ENCODE measurements around the gene EPM2A. TPM values are rescaled to one million over a fixed set of nuclear protein-coding genes. Genes with fewer than 3 reads are reported as not detected.

Gene EPM2A
- total and polyA plus RNA-seq, 2 experiments from 2014 or later: 3.7 to 17.8 TPM

- no peaks in the 10 kb centered on the region for H3K36me3 ChIP-seq (ENCODE audit: insufficient read depth)
- no peaks in the 10 kb centered on the region for H3F3A ChIP-seq (replicated peaks; ENCODE audit: low read depth)
- no peak overlapping the region for H3K27ac Mint-ChIP-seq
- 0 out of 2 replicates have a peak, but pooled peaks cover 4% of the 10 kb centered on the region for H3K9me2 ChIP-seq (ENCODE audit: insufficient read depth)
- H3K9me3 Mint-ChIP-seq: no peaks in the 10 kb centered on the region
- no peak overlapping the region for H3K4me3 ChIP-seq
- H3K27ac ChIP-seq (ENCODE audit: low read depth): no peak overlapping the region
- no peak overlapping the region for H3K4me3 Mint-ChIP-seq
- ATAC-seq (no peak), DNase-seq (ENCODE audit: low spot score) (no peak)
- no peak overlapping the region for H3K4me2 ChIP-seq
- H3K4me1 ChIP-seq (ENCODE audit: insufficient read depth): peaks cover 3% of the 10 kb centered on the region; the same call in 1 of the 2 replicates
- H3K79me2 ChIP-seq (replicated peaks; ENCODE audit: insufficient read depth): no peaks in the 10 kb centered on the region
- H3K27me3 ChIP-seq (ENCODE audit: insufficient read depth): no peaks in the 10 kb centered on the region
- H2AFZ ChIP-seq: no peak overlapping the region
- no peaks in the 10 kb centered on the region for H3K36me3 Mint-ChIP-seq (ENCODE audit: low read depth)
- H3K27me3 Mint-ChIP-seq (ENCODE audit: insufficient read depth, low read depth, poor library complexity): no peaks in the 10 kb centered on the region
- peaks cover 3% of the 10 kb centered on the region for H3K4me1 Mint-ChIP-seq
- no peaks in the 10 kb centered on the region for H4K20me1 ChIP-seq (replicated peaks; ENCODE audit: insufficient read depth)
- no peak for TF ChIP-seq STAT1 (IDR thresholded peaks at IDR 0.05; ENCODE audit: unreplicated experiment)
- no peak for TF ChIP-seq REST (IDR thresholded peaks at IDR 0.05; ENCODE audit: unreplicated experiment)
- no peak for TF ChIP-seq ZNF331 (CRISPR knock-in tag; IDR thresholded peaks at IDR 0.05; ENCODE audit: low read depth)
- TF ChIP-seq ZNF114 (CRISPR knock-in tag; IDR thresholded peaks at IDR 0.05): no peak
- TF ChIP-seq EZH2 (IDR thresholded peaks at IDR 0.05; ENCODE audit: low read depth, unreplicated experiment): no peak
- TF ChIP-seq EZH2phosphoT487 (IDR thresholded peaks at IDR 0.05; ENCODE audit: unreplicated experiment): no peak
Measured at GRCh38 chr6:145626857-145627256, 108.5 kb downstream of the EPM2A start.

- Histone ChIP-seq H4K20me1 (replicated peaks; ENCODE audit: insufficient read depth) (no peaks in the 10 kb centered on the region), H3F3A (replicated peaks; ENCODE audit: low read depth) (no peaks in the 10 kb centered on the region), H3K27me3 (ENCODE audit: insufficient read depth) (no peaks in the 10 kb centered on the region), H3K4me2 (no peak overlapping the region), H3K4me1 (ENCODE audit: insufficient read depth) (no peaks in the 10 kb centered on the region), H3K36me3 (ENCODE audit: insufficient read depth) (no peaks in the 10 kb centered on the region), H3K27ac (ENCODE audit: low read depth) (no peak overlapping the region), H3K9me2 (ENCODE audit: insufficient read depth) (no peaks in the 10 kb centered on the region), H3K79me2 (replicated peaks; ENCODE audit: insufficient read depth) (no peaks in the 10 kb centered on the region), H3K4me3 (no peak overlapping the region), H2AFZ (no peak overlapping the region)
- H3K4me3 Mint-ChIP-seq: no peak overlapping the region
- H3K9me3 Mint-ChIP-seq: no peaks in the 10 kb centered on the region; the same call in 2 of the 3 replicates
- no peaks in the 10 kb centered on the region for H3K4me1 Mint-ChIP-seq
- DNase-seq (ENCODE audit: low spot score) (peak; percentile 6), ATAC-seq (no peak)
- no peaks in the 10 kb centered on the region for H3K36me3 Mint-ChIP-seq (ENCODE audit: low read depth)
- H3K27ac Mint-ChIP-seq: no peak overlapping the region
- H3K27me3 Mint-ChIP-seq (ENCODE audit: insufficient read depth, low read depth, poor library complexity): no peaks in the 10 kb centered on the region
- TF ChIP-seq ETS1 (IDR thresholded peaks at IDR 0.05) (no peak), EZH2phosphoT487 (IDR thresholded peaks at IDR 0.05; ENCODE audit: unreplicated experiment) (no peak), NANOG (IDR thresholded peaks at IDR 0.05; ENCODE audit: borderline replicate concordance) (no peak), CTCF (conservative IDR thresholded peaks at IDR 0.05; ENCODE audit: low read depth in 2 of 2) (no peak), ZNF331 (CRISPR knock-in tag; IDR thresholded peaks at IDR 0.05; ENCODE audit: low read depth) (no peak), JUNB (IDR thresholded peaks at IDR 0.05; ENCODE audit: unreplicated experiment) (no peak), STAT1 (IDR thresholded peaks at IDR 0.05; ENCODE audit: unreplicated experiment) (no peak), POLR2AphosphoS5 (IDR thresholded peaks at IDR 0.05; ENCODE audit: low read depth) (no peak), EZH2 (IDR thresholded peaks at IDR 0.05; ENCODE audit: low read depth, unreplicated experiment) (no peak), ZNF114 (CRISPR knock-in tag; IDR thresholded peaks at IDR 0.05) (no peak), CREB1 (CRISPR knock-in tag; IDR thresholded peaks at IDR 0.05; ENCODE audit: low read depth) (no peak), REST (IDR thresholded peaks at IDR 0.05; ENCODE audit: unreplicated experiment) (no peak)
Measured at GRCh38 chr6:145623231-145623630, 112.1 kb downstream of the EPM2A start.
